ENCODE data around the gene ANKFY1.

Gene ANKFY1

DNA sequence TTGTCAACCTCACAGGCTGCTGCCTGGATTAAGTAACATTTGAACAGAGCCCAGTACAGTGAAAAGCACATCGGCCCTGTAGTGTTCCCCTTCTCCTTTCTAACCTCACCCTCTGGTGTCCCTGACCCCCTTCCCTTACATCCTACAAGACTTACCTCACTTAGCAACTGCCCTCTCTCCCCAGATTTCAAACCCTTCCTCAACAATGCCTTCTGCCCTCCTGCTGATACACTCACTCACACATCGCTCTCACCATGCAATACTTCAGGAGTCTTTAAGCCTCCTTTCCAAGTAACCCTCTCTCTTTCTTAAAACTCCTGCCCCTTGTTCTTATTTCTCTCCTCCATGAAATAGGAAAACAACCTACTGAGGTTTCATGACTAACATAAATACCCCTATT, 138.8 kb downstream of the ANKFY1 start:
- no peak for DNase-seq (ENCODE audit: low read depth, low spot score)

DNA sequence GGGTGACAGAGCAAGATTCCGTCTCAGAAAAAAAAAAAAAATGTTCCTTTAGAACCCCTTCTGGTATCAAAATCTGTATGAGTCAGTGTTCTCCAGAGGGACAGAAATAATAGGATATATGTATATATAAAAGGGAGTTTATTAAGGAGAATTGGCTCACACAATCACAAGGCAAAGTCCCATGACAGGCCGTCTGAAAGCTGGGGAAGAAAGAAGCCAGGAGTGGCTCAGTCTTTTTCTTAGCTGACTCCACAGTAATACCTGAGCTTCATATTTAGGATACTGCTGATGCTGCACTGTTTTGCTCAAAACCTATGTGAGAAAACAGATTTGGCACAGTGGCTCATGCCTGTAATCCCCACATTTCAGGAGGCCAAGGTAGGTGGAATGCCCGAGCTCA, 143.4 kb downstream of the ANKFY1 start:
- DNase-seq (ENCODE audit: low read depth, low spot score), result no peak

GRCh38 chr17:4119299-4119698, 144.5 kb downstream of the ANKFY1 start:
- no peak for DNase-seq (ENCODE audit: low read depth, low spot score)

- no peak for DNase-seq (ENCODE audit: low read depth, low spot score)
These were observed 145.6 kb downstream of the ANKFY1 start for GRCh38 chr17:4118015-4118743.

- no peak for DNase-seq (ENCODE audit: low read depth, low spot score)
These were observed 147.3 kb downstream of the ANKFY1 start for GRCh38 chr17:4116516-4116915.

Data from activated CD4-positive, CD25-positive, alpha-beta regulatory T cell treated with anti-CD3 and anti-CD28 coated beads, Interleukin-2, amount 50 U/mL, for 16 hours (primary cell).